Measurements from ENCODE around the gene SLC5A10. TPM values are rescaled to one million over a fixed set of nuclear protein-coding genes. Genes with fewer than 3 reads are reported as not detected.
"Not testable (repeated sequence)": the region's sequence is repeated elsewhere in the genome, so short reads cannot be mapped to it uniquely, and the experiment has no call there.

Gene SLC5A10
- polyA plus RNA-seq (2014; cell fraction: cytosol; rRNA removed): 0.51 TPM in 1 of 2 replicates, not detected in the other
- 0.09 TPM in 1 of 2 replicates, not detected in the other for polyA plus RNA-seq (2014; cell fraction: nucleus; rRNA removed)

- DNase-seq (ENCODE audit: low spot score): peak; percentile 36
Measured at GRCh38 chr17:18951941-18952842, at the start of gene SLC5A10. Gene SLC5A10 (plus strand): TSS chr17:18952165. CDS start chr17:18952206, 41 bp downstream.

GRCh38 chr17:18904482-18904881, 47.5 kb upstream of the SLC5A10 start:
- DNase-seq (ENCODE audit: low spot score): no peak

GRCh38 chr17:18905226-18905625, 46.7 kb upstream of the SLC5A10 start:
- no peak for DNase-seq (ENCODE audit: low spot score)

- DNase-seq (ENCODE audit: low spot score): no peak
Measured at GRCh38 chr17:18910326-18910725, 41.6 kb upstream of the SLC5A10 start.

GRCh38 chr17:18910881-18911280, 41.1 kb upstream of the SLC5A10 start:
- DNase-seq (ENCODE audit: low spot score): no peak

DNA sequence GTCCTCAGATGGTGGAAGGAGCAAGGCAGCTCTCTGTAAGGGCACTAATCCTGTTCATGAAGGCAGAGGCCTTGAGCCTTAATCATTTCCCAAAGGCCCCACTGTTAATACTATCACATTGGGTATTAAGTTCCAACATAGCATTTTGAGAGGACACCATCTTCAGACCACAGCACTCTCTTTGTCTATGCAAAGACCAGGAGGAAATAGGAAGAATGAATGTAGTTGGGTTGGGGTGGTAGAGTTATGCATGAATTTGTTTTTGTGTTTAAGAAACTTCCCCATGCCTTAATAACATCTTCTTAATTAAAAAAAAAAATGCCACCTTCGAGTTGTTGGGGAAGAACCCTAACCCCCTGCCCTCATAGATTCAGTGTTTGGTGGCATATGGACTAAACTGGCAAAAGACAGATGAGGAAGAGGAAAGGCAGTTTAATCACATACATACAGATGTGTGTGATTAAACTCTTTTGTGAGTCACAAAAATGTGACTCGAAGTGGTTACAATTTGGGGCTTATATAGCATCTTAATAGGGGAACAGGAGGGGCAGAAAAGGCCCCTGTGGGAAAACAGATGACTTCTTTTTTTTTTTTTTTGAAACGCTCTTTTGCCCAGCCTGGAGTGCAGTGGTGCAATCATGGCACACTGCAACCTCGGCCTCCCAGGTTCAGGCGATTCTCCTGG, 35.0 kb upstream of the SLC5A10 start:
- DNase-seq (ENCODE audit: low spot score): no peak

DNA sequence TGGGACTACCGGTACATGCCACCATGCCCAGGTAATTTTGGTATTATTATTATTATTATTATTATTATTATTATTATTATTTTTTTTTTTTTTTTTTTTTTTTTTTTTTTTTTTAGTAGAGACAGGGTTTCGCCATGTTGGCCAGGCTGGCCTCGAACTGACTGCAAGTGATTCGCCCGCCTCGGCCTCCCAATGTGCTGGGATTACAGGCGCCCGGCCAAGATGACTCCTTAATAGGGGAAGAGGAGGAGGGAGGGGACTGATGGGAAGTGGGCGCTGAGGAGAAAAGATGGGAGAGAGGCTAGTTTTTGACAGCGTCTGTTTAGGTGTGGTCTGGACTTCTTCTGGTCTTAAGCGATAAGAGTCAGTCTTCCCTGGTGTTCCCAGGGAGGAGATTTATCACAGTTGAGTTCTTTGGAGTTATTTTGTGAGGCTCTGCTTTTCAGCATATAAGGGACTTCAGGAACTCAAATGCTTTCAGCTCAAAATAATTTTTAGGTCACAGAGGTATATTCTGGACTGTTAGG, 34.4 kb upstream of the SLC5A10 start:
- DNase-seq (ENCODE audit: low spot score): no peak

DNA sequence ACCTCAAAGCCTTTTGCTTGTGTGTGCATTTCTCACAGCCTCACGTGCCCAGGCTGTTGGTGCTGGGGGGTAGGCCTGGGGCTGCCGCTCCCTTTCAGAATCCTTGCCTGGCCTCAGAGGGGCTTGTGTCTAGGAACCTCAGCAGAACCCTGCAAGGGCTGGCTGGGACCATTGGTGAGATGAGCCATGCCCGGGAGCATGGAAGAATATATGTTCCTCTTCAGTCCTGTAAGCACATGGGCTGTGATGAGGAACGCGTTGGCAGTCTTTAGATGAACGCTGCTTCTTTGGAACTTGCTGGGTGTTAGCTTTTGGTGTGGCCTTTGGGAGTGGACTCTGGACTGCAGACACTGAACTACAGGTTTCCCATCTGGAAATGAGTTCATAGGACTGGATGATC, 32.0 kb upstream of the SLC5A10 start:
- no peak for DNase-seq (ENCODE audit: low spot score)

DNA sequence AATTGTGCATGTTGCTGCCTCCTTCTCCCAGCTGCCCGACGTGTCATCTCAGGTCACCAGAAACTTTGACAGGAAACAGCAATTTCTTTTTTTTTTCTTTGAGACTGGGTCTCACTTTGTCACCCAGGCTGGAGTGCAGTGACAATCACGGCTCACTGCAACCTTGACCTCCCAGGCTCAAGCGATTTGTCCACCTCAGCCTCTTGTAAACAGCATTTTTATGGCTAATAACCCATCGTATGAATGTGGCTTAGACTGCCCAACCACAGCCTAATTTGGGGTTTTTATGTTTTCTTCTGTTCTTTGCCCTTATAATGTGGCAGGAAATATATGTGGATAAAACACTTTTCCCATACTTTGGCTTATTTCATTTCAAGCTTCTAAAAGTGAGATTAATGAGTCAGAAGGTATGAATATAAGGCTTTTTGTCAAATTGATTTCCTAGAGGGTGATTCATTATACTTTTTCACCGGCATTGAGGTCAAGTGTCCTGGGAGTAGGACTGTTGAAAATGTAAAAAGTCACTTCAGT, 31.0 kb upstream of the SLC5A10 start:
- DNase-seq (ENCODE audit: low spot score): no peak

DNA sequence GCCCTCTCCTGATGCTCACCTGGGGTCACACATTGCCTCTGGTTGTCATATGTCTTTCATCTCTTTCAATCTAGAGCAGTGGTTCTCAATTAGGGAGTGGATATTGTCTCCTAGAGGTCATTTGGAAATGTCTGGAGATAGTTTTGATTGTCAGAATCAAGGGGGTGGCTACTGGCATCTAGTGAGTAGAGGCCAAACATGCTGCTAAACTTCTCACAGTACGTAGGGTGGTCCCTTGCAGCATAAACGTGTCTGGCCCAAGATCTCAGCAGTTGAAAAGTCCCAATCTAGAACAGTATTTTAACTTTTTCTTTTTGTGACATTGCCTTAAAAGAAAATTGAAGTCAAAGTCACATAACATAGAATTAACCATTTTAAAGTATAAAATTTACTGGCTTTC, 30.5 kb upstream of the SLC5A10 start:
- no peak for DNase-seq (ENCODE audit: low spot score)

GRCh38 chr17:18921912-18922451, 30.0 kb upstream of the SLC5A10 start:
- DNase-seq (ENCODE audit: low spot score): no peak

DNA sequence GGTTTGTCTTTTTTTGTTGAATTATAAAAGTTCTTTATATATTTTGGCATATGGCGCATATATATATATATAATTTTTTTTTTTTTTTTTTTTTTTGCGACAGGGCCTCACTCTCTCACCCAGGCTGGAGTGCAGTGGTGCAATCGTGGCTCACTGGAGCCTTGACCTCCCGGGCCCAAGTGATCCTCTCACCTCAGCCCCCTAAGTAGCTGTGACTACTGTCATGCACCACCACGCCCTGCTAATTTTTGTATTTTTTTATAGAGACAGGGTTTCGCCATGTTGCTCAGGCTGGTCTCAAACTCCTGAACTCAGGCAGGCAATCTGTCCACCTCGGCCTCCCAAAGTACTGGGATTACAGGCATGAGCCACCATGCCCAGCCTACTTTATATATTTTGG, 29.4 kb upstream of the SLC5A10 start:
- not testable (repeated sequence) for DNase-seq (ENCODE audit: low spot score)

DNA sequence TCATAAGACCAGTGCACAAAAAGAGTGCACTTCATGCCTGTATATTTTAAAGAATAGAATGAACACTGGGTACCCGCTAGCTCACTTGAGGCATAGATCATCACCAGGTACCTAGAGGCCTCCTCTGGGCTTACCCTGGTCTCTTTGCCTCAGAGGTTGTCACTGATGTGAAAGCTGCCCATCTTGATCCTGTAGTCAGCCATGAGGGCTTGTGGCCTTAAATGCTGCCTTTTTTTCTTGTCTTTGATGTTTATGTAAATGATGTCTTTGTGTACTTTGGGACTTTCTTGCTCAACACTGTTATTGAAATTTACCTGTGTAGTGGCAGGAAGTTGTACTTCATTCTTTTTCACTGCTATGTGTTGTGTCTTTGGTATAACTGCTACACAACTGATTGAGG, 26.8 kb upstream of the SLC5A10 start:
- DNase-seq (ENCODE audit: low spot score): no peak

GRCh38 chr17:18928628-18929125, 23.3 kb upstream of the SLC5A10 start:
- no peak for DNase-seq (ENCODE audit: low spot score)

DNA sequence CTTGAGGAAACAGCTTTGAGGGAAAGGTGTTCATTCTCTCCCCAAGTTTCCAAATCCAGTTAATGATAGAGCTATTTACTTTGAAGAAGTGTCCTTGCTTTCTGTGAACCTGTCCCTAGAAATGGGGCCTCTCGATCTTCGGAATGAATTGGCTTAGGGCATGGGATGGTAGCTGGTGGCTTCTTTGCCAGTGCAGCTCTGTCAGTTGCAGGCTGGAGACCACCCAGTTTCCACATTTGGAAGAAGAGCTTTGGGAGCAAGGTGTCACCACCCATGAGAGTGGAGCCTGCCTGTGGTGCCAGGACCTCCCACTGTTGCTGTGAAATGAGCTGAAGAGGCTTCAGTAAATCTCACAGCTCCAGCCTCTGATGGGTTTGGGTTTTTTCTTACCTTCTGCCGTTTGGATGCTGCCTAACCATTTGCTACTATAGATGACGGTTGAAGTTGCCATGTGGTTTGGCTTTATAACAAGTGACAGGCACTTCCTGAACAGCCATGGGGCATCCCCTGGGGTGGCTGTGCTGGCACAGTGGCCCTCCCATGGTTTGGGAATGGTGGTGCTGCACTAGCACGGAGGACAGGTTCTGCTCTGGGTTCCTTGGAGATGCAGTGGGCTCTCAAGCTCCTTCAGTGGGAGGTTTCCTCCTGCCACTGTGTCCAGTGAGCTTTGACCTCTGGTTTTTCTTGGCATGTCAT, 19.5 kb upstream of the SLC5A10 start:
- no peak for DNase-seq (ENCODE audit: low spot score)

DNA sequence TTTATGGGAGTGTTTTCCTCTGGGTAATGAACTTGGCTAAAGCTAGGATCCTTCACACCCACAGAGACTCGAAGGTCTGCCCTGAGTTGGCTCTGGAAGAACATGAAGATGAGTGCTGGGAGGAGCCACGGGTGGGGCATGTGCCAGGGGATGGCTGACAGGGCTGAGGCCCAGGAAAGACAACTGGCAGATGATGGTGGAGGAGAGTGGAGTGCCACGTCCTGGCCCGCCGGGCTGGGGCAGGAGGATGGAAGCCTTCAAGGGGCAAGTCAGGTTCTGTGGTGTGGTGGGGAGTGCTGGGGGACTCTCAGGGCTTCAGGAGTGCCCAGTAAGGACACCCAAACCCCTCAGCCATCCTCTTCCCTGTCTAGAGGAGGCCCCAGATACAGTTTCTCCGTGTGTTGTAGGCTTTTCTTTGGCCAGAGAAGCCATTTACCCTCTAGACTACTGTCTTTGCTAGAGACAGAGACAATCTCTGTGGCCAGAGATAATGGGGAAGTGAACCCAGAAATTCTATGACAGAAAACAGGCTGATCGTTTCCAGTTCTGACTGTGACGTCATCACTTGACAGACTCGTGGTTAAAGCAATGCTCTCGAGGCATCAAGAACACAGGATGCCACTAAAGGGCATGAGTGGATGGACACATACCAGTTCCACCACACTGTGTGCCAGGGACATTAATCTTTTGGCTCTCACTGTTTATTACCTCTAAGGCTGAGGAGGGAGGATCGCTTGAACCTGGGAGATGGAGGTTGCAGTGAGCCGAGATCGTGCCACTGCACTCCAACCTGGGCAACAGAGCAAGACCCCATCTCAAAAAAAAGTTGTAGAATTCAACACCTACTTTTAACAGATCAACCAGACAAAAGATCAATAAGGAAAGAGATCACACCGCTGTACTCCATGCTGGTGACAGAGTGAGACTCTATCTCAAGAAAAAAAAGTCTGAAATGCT, 18.6 kb upstream of the SLC5A10 start:
- no peak for DNase-seq (ENCODE audit: low spot score)

DNA sequence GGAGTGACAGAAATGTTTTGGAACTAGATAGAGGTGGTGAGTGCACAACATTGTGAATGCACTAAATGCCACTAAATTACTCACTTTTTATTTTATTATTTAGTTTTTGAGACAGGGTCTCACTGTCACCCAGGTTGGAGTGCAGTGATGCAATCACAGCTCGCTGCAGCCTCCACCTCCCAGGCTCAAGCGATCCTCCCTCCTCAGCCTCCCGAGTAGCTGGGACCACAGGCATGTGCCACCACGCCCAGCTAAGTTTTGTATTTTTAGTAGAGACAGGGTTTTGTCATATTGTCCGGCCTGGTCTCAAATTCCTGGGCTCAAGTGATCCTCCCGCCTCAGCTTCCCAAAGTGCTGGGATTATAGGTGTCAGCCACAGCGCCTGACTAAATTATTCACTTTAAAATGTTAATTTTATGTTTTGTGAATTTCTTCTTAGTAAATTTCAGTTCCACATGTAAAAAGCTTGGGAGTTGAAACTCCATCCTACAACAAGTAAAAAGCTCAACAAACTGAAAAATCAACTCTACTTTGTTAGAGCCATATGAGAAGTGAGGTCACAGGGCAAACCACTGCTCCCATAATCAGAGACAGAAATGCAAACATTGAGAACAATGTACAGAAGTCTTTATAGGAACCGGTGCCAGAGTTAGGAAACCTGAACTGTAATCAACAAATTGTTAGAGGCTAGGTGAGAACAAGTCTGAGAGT, 13.8 kb upstream of the SLC5A10 start:
- DNase-seq (ENCODE audit: low spot score): no peak

GRCh38 chr17:18938692-18939023, 13.3 kb upstream of the SLC5A10 start:
- no peak for DNase-seq (ENCODE audit: low spot score)

DNA sequence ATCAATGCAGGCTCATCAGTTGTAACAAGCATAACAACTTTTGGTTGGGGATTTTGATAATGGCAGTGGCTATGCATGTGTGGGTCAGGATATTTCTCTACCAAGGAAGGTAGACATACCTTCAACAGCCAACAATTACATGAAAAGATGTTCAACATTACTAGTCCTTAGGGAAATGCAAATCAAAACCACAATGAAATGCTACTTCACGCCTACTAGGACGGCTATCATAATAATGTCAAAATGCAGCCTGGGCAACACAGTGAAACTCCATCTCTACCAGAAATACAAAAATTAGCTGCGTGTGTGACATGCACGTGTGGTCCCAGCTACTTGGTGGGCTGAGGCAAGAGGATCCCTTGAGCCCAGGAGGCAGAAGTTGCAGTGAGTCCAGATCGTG, 7.3 kb upstream of the SLC5A10 start:
- DNase-seq (ENCODE audit: low spot score): no peak

Measured in SK-N-DZ (cell line).